Activated T-cell treated with anti-CD3 and anti-CD28 coated beads for 4 hours (primary cell): Measurements from ENCODE around the gene PIP4K2A.
"Not testable (repeated sequence)": the region's sequence is repeated elsewhere in the genome, so short reads cannot be mapped to it uniquely, and the experiment has no call there.

Experiments used
- DNase-seq: peaks from one replicate; pipeline ENCODE4 v3.0.0-alpha.2; 2020

Gene PIP4K2A

DNA sequence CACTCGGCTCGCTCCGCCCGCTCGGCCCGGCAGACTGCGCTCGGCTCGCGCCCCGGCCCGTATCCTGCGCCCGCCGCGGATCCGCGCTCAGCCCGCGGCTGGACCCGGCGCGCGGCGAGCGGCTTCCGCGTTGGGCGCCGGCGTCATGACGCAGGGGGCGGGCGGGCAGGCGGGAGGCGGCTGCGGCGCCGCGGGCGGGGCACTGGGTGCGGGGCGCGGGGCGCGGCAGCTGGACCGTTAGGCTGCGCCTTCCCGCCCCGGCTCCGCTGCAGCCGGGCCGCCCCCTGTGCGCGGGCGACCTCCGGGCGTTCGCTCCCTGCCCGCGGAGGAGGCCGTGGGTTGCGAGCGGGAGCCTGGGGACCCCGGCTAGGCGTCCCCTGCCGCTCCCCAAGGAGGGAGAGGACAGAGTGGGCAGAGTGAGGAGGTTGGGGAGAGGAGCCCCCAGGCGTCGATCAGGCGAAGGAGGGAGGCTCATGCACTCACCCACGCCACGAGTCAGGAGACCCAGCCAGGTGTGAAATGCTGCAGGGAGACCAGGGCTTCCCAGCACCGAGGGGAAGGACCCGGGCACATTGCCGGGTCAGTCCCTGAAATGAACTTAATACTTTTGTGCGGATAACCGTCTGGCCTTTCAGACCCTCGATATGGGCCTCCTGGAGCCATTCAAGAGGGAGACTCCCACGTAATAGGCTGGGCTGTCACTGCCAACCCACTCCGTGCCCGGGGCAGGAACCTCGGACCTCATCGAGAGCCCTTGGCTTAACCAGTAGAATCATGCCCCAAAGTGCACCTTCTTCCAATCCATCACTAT lies at the start of gene PIP4K2A:
Gene PIP4K2A, minus strand, starts transcription at position 100 of the 811 bp plus-strand sequence. CDS start 252 bp downstream, outside the sequence.
- peak; percentile 60 for DNase-seq

GRCh38 chr10:22761569-22762220 lies 47.3 kb upstream of the PIP4K2A start:
- no peak for DNase-seq

GRCh38 chr10:22760025-22760424 lies 45.6 kb upstream of the PIP4K2A start:
- no peak for DNase-seq

GRCh38 chr10:22758867-22759266 lies 44.5 kb upstream of the PIP4K2A start:
- DNase-seq = no peak

GRCh38 chr10:22754296-22754695 lies 39.9 kb upstream of the PIP4K2A start:
- no peak for DNase-seq

DNA sequence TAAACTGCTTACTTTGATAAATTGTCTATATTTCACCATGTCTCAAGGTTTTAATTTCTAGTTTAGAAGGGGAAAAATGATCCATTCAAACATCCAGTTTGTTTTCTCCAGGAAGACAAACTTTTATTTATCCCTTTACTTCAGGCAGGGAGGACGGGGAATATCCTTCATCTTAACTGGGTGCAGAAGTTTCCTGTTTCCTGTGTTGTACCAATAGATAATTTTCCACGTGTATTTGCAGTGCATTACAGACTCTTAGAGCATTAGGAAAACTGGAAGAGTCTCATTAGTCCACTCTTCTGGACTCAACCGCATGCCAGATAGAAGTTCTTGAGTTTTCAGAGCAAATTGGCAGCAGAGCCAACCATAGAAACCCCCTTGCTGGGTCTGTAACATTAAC lies 39.4 kb upstream of the PIP4K2A start:
- no peak for DNase-seq

DNA sequence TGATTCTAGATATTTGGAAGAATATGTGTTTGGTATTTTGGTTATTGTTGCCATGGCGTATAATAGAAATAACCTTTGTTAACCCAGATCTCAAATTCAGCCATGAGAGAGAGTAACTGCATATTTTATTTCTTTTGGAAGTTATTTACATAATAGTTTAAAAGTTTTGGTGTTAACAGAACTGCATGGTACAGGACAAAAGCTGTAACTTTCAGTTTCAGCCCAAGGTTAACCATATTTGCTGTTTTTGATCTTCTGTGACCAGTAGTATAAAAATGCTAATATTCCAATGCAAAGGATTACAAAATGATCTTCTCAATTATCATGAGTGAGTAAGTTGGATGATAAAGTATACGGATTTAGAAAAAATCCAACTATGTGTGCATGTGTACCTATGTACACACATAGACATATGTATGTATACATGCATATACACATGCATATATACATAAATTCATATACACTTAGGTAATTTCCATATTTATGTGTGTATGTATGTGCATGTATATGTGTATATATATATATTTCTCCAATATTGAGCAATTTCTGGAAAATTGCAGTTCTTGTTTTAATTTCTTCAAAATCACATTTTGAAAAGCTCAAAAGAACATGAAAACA lies 38.0 kb upstream of the PIP4K2A start:
- no peak for DNase-seq

DNA sequence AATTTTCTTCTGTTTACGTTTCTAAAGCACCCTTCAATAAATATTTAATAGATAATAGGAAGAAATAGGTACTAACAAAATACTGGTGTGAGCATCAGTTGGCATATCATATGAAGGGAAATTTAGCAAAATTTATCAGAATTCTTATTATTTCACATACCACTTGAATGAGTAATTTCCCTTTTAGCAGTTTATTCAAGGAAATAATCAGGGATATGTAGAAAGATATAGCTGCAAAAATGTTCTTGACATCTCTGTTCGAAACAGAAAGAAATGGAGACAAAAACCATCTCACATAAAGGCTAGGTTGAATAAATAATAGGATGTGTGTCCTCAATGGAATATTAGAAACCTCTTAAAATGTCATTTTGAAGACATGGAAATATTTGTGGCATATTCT lies 35.8 kb upstream of the PIP4K2A start:
- no peak for DNase-seq

- DNase-seq = not testable (repeated sequence)
Measured at GRCh38 chr10:22744858-22745257, 30.5 kb upstream of the PIP4K2A start.

GRCh38 chr10:22742678-22743077 lies 28.3 kb upstream of the PIP4K2A start:
- DNase-seq = no peak

DNA sequence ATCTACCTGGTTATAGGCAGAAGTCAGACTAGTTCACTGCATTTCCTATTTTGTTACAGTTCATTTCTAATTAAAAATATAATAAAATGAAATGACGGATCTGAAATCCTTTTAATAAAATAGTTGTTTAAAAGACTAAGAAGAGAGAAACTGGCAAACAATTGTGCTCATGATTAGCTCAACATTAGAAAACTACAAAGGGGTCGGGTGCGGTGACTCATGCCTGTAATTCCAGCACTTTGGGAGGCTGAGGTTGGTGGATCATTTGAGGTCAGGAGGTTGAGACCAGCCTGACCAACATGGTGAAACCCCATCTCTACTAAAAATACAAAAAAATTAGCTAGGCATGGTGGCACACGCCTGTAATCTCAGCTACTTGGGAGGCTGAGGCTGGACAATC lies 27.3 kb upstream of the PIP4K2A start:
- not testable (repeated sequence) for DNase-seq

- DNase-seq = no peak
Measured at GRCh38 chr10:22740180-22740579, 25.8 kb upstream of the PIP4K2A start.

GRCh38 chr10:22737587-22737986 lies 23.2 kb upstream of the PIP4K2A start:
- no peak for DNase-seq

DNA sequence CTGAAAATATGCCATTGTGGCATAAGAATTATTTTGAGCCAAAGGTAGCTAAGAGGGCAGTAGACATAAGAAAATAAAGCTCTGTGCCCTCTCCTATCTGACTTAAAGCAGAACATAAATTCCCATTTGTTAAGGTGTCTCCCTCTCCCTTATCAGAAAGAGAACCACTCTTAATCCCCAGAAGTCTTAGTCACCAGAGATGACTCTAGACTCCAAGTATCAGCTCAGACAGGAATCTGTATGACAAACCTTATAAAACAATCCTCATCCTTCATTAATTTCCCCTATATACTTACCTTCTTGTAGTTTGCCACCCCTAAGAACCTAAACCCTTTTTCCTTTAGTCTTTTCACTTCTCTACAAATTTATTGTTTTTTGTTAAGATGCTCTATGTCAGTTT lies 21.8 kb upstream of the PIP4K2A start:
- no peak for DNase-seq

DNA sequence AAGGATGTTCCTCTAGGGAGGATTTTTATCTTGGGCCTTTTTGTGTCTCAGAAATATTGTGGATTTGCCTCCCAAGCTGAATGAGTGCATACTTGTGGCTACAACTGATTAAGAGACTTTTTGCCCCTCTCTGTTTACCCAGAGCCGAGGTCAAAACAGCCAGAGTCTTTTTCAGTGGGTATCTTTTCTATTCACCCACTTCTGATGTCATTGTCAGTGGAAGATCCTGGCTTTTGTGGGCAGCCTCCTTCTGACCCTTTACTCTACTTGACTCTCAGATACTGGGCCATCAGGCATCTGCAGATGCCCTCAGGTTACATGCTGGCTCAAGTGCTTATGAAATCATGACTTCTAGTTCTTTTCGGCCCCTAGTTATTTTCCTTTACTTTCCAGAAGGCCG lies 19.6 kb upstream of the PIP4K2A start:
- no peak for DNase-seq

- no peak for DNase-seq
Measured at GRCh38 chr10:22727663-22728062, 13.3 kb upstream of the PIP4K2A start.

DNA sequence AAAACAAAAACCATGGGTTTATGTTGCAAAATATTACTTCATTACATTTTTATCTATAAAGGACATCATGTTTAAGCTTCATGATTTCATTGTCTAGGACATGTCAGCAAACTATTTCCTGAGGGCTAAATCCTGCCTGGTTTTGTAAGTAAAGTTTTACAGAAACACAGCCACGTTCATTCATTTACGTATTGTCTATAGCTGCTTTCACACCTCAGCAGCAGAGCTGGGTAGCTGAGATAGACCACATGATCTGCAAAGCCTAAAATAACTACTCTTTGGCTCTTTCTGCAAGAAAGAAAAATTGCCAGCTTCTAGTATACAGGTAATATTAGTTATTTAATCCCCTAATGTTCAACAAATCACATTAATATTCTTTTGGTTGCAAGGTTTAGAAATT lies 12.7 kb upstream of the PIP4K2A start:
- DNase-seq = no peak

GRCh38 chr10:22724773-22725172 lies 10.4 kb upstream of the PIP4K2A start:
- no peak for DNase-seq

- DNase-seq = no peak
Measured at GRCh38 chr10:22723783-22724182, 9.4 kb upstream of the PIP4K2A start.

- no peak for DNase-seq
Measured at GRCh38 chr10:22723343-22723779, 9.0 kb upstream of the PIP4K2A start.

- no peak for DNase-seq
Measured at GRCh38 chr10:22722626-22723169, 8.3 kb upstream of the PIP4K2A start.

DNA sequence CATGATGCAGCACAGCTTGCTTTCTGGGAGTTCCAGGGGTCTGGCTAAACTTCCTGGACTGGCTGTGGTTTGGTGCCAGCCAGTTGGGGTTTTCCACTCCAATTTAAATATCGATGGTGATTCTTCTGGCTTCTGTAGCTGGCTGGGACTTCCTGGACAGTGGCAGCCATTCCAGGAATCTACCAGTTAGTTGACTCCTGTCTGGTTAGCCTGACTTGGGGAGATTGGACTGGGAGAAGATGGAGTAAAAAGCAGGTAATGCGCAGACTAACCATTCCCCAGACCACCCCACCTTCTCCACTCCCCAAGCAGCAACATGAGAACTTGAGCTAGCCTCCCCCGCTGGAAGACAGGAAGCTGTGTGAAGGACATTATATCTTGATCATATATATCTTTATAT lies 6.3 kb upstream of the PIP4K2A start:
- DNase-seq = no peak

- DNase-seq = no peak
Measured at GRCh38 chr10:22719406-22720042, 5.1 kb upstream of the PIP4K2A start.
